ENCODE measurements around the gene REST. TPM values are rescaled to one million over a fixed set of nuclear protein-coding genes. Genes with fewer than 3 reads are reported as not detected.

The REST gene
- total and polyA plus RNA-seq, 2 of the 8 experiments (the other 6 are each of a cell fraction or from before 2014, with no cell fraction given) = 10.2 to 66.3 TPM

DNA sequence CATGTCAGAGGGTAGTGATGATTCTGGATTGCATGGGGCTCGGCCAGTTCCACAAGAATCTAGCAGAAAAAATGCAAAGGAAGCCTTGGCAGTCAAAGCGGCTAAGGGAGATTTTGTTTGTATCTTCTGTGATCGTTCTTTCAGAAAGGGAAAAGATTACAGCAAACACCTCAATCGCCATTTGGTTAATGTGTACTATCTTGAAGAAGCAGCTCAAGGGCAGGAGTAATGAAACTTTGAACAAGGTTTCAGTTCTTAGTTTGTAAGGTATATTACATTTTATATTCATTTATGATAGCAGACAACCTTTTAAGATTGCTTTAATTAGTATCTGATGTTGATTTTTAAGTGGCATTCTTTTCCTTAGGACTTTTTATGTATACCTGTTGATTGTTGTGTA is 24.2 kb downstream of the REST start:
- no peak overlapping the region for H3K56ac ChIP-seq (replicated peaks; ENCODE audit: insufficient read length, low read depth, low read length)
- H2BK5ac ChIP-seq (ENCODE audit: low read depth, low read length) = no peak overlapping the region
- no peak overlapping the region for H3K4me2 ChIP-seq (ENCODE audit: insufficient read depth in 1 of 2, low read depth in 2 of 2, low read length in 2 of 2)
- H2AFZ ChIP-seq (ENCODE audit: low read length) = no peak overlapping the region
- CTCF ChIA-PET (ENCODE audit: partially characterized antibody) = interaction anchor here (0.7 to 1.5 kb wide), 2 partner anchors 17 to 80 kb away, joined by 3 to 4 read pairs; no protein-coding TSS in a partner anchor
- no peak overlapping the region for H4K5ac ChIP-seq (ENCODE audit: insufficient read length, low read depth, low read length)
- H3K27me3 ChIP-seq (replicated peaks in 1 of 4; ENCODE audit: control insufficient read depth in 3 of 4, extremely low read depth in 1 of 4, insufficient read depth in 3 of 4, low read length in 3 of 4) = no peaks in the 10 kb centered on the region
- H2AK5ac ChIP-seq (ENCODE audit: low read depth, low read length) = no peak overlapping the region
- no peak overlapping the region for H3K18ac ChIP-seq (ENCODE audit: extremely low read depth, low read length)
- peaks cover 7 to 40% (median 17%) of the 10 kb centered on the region in 4 experiments; a peak in 7 of 8 replicates for H3K36me3 ChIP-seq (ENCODE audit: control insufficient read depth in 2 of 4, insufficient read depth in 4 of 4, low read length in 3 of 4)
- H3K27ac ChIP-seq (ENCODE audit: low read depth, low read length) = no peak overlapping the region
- H3K4ac ChIP-seq (replicated peaks; ENCODE audit: insufficient read length, low read depth, low read length) = no peak overlapping the region
- no peak overlapping the region for H3K23ac ChIP-seq (ENCODE audit: insufficient read length)
- POLR2A ChIA-PET (ENCODE audit: partially characterized antibody) = no interaction called here
- no peak for TF ChIP-seq POLR2AphosphoS5 (IDR thresholded peaks at IDR 0.05; ENCODE audit: low read depth, low read length)
- TF ChIP-seq TAF7 (optimal IDR thresholded peaks at IDR 0.05; ENCODE audit: borderline replicate concordance, low read depth, low read length) = no peak
- no peak for TF ChIP-seq BRCA1 (IDR thresholded peaks at IDR 0.05; ENCODE audit: low read depth, low read length)
- TF ChIP-seq CEBPB (IDR thresholded peaks at IDR 0.05; ENCODE audit: low read depth, low read length) = no peak
- TF ChIP-seq POLR2A (IDR thresholded peaks at IDR 0.05; ENCODE audit: control extremely low read depth in 1 of 2, low read depth in 2 of 2, low read length in 2 of 2) = no peak
- TF ChIP-seq RNF2 (IDR thresholded peaks at IDR 0.05; ENCODE audit: borderline replicate concordance, low read depth, low read length, missing control alignments, poor library complexity, severe bottlenecking) = no peak
- TF ChIP-seq, protein P1, sequence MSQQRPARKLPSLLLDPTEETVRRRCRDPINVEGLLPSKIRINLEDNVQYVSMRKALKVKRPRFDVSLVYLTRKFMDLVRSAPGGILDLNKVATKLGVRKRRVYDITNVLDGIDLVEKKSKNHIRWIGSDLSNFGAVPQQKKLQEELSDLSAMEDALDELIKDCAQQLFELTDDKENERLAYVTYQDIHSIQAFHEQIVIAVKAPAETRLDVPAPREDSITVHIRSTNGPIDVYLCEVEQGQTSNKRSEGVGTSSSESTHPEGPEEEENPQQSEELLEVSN (IDR thresholded peaks at IDR 0.05) = no peak
- H3K9me3 ChIP-seq (ENCODE audit: insufficient read depth in 2 of 2, low read depth in 1 of 2, low read length in 1 of 2) = no peaks in the 10 kb centered on the region
- no peak overlapping the region for H4K8ac ChIP-seq (ENCODE audit: extremely low read depth, insufficient read depth, low read length)
- H3K79me1 ChIP-seq (ENCODE audit: low read depth, low read length) = no peaks in the 10 kb centered on the region
- FAIRE-seq (no peak), DNase-seq (ENCODE audit: low read depth in 1 of 2, low spot score in 2 of 2) (no peak)
- H2BK20ac ChIP-seq (ENCODE audit: low read length) = no peak overlapping the region
- H3K9ac ChIP-seq (replicated peaks in 1 of 4; ENCODE audit: extremely low read depth in 1 of 4, low read depth in 3 of 4, low read length in 3 of 4) = peak overlapping the region in 1 of 4 experiments; percentile 48; a peak in 1 of 7 replicates
- H3K14ac ChIP-seq (ENCODE audit: insufficient read length) = no peak overlapping the region
- WGBS, 2 experiments (ENCODE audit: extremely low coverage in 1 of 2, insufficient coverage in 1 of 2, insufficient read length in 1 of 2, insufficient replicate concordance in 2 of 2, low coverage in 1 of 2, low lambda C conversion rate in 2 of 2, missing lambda C conversion rate in 1 of 2) = 88% methylated on average over 4 of the region's 4 CpGs; no CpG with 5 or more reads in 1 of the 2 experiments
- no peaks in the 10 kb centered on the region for H4K20me1 ChIP-seq (replicated peaks in 1 of 2; ENCODE audit: control insufficient read depth in 1 of 2, insufficient read depth in 2 of 2, low read length in 2 of 2)
- no peak overlapping the region for H2BK12ac ChIP-seq (ENCODE audit: low read depth, low read length)
- H4K91ac ChIP-seq (replicated peaks; ENCODE audit: insufficient read length, low read length) = no peak overlapping the region
- H3K4me1 ChIP-seq (replicated peaks in 1 of 4; ENCODE audit: control insufficient read depth in 3 of 4, insufficient read depth in 4 of 4, low read length in 3 of 4) = no peaks in the 10 kb centered on the region
- no peaks in the 10 kb centered on the region; the same call in 1 of the 2 replicates for H3K23me2 ChIP-seq (ENCODE audit: low read depth, low read length)
- H3K4me3 ChIP-seq (ENCODE audit: extremely low read depth in 1 of 4, insufficient read depth in 2 of 4, low read depth in 3 of 4, low read length in 4 of 4) = no peak overlapping the region
- H3K79me2 ChIP-seq (ENCODE audit: control insufficient read depth in 1 of 2, insufficient read depth in 2 of 2, low read length in 2 of 2) = 0 out of 4 replicates have a peak, but pooled peaks cover 0 to 3% of the 10 kb centered on the region in 2 experiments
- no peak overlapping the region for H2BK15ac ChIP-seq (ENCODE audit: low read length)
- no peak overlapping the region for H2BK120ac ChIP-seq (replicated peaks; ENCODE audit: low read depth, low read length)

All from H1 (cell line).